Measurements from ENCODE around the gene GALNS. TPM values are rescaled to one million over a fixed set of nuclear protein-coding genes. Genes with fewer than 3 reads are reported as not detected.
A peak's percentile ranks its signal among the peaks of the same experiment; 100 is the strongest.

GALNS gene
- total and polyA plus RNA-seq, 12 donors = 12.6 to 63.1 (median 36.2) TPM

DNA sequence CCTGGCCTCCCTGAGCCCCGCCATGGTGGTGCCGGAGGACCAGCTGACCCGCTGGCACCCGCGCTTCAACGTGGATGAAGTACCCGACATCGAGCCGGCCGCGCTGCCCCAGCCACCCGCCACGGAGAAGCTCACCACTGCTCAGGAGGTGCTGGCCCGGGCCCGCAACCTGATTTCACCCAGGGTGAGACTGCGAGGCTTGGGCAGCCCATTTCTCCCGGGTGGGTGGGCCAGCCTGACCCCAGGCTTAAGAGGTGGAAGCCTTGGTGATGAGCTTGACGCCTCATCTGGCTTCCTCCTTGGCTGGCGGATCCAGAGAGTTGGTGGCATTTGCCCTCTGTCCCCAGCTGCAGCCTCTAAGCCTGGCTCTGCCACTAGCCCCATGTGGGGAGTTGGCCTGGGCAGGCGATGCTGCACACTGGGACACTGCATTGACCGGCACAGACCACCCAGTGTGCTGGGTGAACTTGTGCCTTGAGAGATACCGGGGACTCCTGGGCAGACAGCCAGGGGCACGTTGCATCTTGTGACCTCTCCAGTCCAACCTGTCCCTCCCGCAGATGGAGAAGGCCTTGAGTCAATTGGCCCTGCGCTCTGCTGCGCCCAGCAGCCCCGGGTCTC lies 50.1 kb downstream of the GALNS start:
- DNase-seq = peak in 1 of 7 donors; percentile 50
- Histone ChIP-seq H3K9me3 (replicated peaks in 1 of 3) (no peaks in the 10 kb centered on the region), H3K4me3 (no peak overlapping the region), H3K36me3 (replicated peaks in 1 of 2) (no peaks in the 10 kb centered on the region), H3K27me3 (no peaks in the 10 kb centered on the region), H3K27ac (no peak overlapping the region), H3K4me1 (replicated peaks in 1 of 2) (peaks cover 16 to 30% of the 10 kb centered on the region in 2 donors)
- intact Hi-C loops (cut with DNase I) = no loop called here
- TF ChIP-seq, protein P1, sequence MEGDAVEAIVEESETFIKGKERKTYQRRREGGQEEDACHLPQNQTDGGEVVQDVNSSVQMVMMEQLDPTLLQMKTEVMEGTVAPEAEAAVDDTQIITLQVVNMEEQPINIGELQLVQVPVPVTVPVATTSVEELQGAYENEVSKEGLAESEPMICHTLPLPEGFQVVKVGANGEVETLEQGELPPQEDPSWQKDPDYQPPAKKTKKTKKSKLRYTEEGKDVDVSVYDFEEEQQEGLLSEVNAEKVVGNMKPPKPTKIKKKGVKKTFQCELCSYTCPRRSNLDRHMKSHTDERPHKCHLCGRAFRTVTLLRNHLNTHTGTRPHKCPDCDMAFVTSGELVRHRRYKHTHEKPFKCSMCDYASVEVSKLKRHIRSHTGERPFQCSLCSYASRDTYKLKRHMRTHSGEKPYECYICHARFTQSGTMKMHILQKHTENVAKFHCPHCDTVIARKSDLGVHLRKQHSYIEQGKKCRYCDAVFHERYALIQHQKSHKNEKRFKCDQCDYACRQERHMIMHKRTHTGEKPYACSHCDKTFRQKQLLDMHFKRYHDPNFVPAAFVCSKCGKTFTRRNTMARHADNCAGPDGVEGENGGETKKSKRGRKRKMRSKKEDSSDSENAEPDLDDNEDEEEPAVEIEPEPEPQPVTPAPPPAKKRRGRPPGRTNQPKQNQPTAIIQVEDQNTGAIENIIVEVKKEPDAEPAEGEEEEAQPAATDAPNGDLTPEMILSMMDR (IDR thresholded peaks at IDR 0.05) = no peak
- TF ChIP-seq POLR2A (IDR thresholded peaks at IDR 0.05) = no peak
- 67 to 72% (median 71%) methylated on average over 20 to 27 of the region's 27 CpGs; no CpG with 5 or more reads in 1 of the 4 donors for WGBS, 4 donors

DNA sequence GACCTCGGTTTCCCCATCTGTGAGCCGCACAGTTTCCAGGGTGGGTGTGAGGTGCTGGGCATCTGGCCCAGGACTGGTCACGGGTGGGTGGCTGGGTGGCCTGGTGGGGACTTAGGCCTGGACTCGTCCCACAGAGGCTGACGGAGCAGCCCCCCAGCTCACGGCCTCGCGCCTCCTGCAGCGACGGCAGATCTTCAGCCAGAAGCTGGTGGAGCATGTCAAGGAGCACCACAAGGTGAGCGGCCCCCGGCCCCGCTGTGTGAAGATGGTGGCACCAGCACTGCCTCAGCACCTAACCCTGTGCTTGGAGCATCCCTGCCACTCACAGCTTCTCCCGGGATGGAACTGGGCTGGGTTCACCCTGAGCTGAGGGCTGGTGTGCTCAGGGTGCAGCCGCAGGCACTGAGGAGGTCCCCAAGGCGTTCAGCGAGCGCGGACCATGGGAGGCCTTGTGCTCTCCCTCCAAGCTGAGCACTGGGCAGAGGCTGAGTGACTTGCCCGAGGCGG lies 50.8 kb downstream of the GALNS start:
- Histone ChIP-seq H3K27ac (no peak overlapping the region), H3K4me1 (replicated peaks in 1 of 2) (peaks cover 13 to 28% of the 10 kb centered on the region in 2 donors), H3K4me3 (no peak overlapping the region), H3K9me3 (replicated peaks in 1 of 3) (no peaks in the 10 kb centered on the region), H3K36me3 (replicated peaks in 1 of 2) (no peaks in the 10 kb centered on the region), H3K27me3 (no peaks in the 10 kb centered on the region)
- WGBS, 4 donors = 84 to 91% (median 87%) methylated on average over 5 to 21 of the region's 21 CpGs
- DNase-seq = no peak
- intact Hi-C loops (cut with DNase I) = no loop called here
- TF ChIP-seq, protein P1 (IDR thresholded peaks at IDR 0.05) = no peak
- TF ChIP-seq POLR2A (IDR thresholded peaks at IDR 0.05) = no peak

DNA sequence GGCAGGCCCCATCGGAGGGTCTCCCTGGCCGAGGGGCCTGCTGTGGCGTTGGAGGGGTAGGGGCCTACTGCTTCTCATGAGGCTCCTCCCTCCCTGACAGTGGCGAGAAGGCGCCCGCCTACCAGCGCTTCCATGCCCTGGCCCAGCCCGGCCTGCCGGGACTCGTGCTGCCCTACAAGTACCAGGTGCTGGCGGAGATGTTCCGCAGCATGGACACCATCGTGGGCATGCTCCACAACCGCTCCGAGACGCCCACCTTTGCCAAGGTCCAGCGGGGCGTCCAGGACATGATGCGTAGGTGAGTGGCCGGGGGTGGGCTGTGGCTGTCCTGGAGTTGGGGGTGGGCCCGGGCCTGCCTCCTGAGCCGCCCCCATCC lies 51.4 kb downstream of the GALNS start:
- intact Hi-C loops (cut with DNase I) = no loop called here
- 73% methylated on average over 22 of the region's 22 CpGs; no CpG with 5 or more reads in 2 of the 4 donors for WGBS, 4 donors
- H3K4me1 ChIP-seq (replicated peaks in 1 of 2) = peaks cover 7 to 22% of the 10 kb centered on the region in 2 donors
- DNase-seq = no peak
- no peaks in the 10 kb centered on the region for H3K27me3 ChIP-seq
- no peak overlapping the region for H3K4me3 ChIP-seq
- no peaks in the 10 kb centered on the region for H3K36me3 ChIP-seq (replicated peaks in 1 of 2)
- TF ChIP-seq POLR2A (IDR thresholded peaks at IDR 0.05) = no peak
- TF ChIP-seq, protein P1 (IDR thresholded peaks at IDR 0.05) = no peak
- H3K27ac ChIP-seq = no peak overlapping the region
- H3K9me3 ChIP-seq (replicated peaks in 1 of 3) = no peaks in the 10 kb centered on the region

DNA sequence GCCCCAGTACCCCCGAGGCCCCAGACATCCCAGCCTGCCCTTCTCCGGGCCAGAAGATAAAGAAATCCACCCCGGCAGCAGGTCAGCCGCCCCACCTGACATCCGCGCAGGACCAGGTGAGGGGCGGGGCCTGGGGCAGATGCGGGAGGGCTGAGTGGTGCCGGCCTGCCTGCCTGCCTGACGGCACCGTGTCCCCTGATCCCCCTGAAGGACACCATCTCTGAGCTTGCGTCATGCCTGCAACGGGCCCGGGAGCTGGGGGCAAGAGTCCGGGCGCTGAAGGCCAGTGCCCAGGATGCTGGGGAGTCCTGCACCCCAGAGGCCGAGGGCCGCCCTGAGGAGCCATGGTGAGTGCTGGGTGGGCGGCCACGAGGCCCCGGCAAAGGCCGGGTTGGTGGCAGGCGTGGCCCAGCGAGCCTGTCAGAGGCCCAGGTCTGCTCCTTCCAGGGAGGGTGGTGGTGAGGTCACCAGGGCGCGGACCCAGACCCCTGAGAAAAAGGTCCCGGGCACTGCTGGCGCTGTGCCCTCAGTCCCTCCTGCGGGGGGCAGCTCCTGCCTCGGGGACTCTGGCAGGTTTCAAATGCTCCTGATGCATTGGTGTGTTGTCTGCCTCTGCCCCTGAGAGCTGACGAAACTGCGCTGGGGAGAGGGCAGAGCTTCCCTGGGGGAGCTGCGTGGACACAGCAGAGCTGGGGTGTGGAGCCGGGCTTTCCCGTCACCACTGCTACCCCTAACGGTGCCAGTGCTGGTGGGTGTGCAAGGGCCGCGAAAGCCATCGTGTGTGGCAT lies 52.0 kb downstream of the GALNS start:
- WGBS, 4 donors = 3 to 31% (median 22%) methylated on average over 11 to 39 of the region's 39 CpGs
- peaks cover 1 to 16% of the 10 kb centered on the region in 2 donors for H3K4me1 ChIP-seq (replicated peaks in 1 of 2)
- no peaks in the 10 kb centered on the region for H3K9me3 ChIP-seq (replicated peaks in 1 of 3)
- intact Hi-C loops (cut with DNase I) = no loop called here
- no peaks in the 10 kb centered on the region for H3K27me3 ChIP-seq
- no peak overlapping the region for H3K4me3 ChIP-seq
- H3K36me3 ChIP-seq (replicated peaks in 1 of 2) = no peaks in the 10 kb centered on the region
- peak in 1 of 7 donors; percentile 48 for DNase-seq
- no peak overlapping the region for H3K27ac ChIP-seq
- no peak for TF ChIP-seq POLR2A (IDR thresholded peaks at IDR 0.05)
- TF ChIP-seq, protein P1 (IDR thresholded peaks at IDR 0.05) = no peak

All from adrenal gland (tissue), 12 donors.